Activated T-helper 1 cell treated with anti-CD3 and anti-CD28 coated beads, Interleukin-2, amount 50 U/mL, for 16 hours (primary cell): ENCODE results near the gene KCNJ10.
"Not testable (repeated sequence)": the region's sequence is repeated elsewhere in the genome, so short reads cannot be mapped to it uniquely, and the experiment has no call there.

Source experiments
- DNase-seq, 2 donors: peaks; one replicate each; pipeline ENCODE4 v3.0.0-alpha.2; 2020; ENCODE audit warnings: low read depth in 1 of 2, low spot score in 1 of 2

The KCNJ10 gene

DNA sequence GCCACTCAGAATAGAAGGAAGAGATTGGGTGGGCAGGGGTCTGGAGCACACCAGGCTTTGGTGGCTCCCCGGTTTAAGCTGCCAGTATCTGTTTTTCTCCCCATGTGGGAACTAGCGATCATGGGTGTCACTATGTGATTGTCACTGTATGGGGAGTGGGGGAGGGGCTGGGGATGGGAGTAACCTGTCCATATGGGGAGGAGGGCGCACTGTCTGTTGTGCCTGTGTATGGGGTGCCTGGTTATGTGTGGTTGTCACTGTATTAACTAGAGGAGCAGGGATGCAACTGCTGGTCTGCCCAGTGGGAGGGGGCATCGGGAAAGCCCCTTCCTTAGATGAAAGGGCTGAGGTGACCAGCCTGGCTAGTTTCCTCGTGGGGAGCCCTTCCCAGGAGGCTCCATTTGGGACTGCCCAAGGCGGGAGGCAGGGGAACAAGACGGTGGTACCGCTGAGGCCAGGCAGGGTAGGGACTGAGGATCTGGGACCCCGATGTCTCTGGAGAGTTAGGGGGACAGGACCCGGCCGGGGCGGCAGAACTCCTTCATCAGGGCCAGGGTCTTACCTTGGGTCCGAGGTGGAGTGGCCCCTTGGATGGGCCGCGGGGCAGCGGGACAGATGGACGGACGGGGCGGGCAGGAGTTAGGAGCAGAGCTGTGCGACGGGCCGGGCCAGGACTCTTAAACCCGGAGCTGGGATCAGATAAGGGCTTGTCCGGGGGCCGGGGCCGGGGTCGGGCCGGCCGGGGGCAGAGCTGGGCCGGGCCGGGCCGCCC, at the start of gene KCNJ10:
Gene KCNJ10, minus strand, starts transcription at position 701 of the 772 bp plus-strand sequence. CDS start 27,628 bp downstream, outside the sequence.
- DNase-seq, result no peak

DNA sequence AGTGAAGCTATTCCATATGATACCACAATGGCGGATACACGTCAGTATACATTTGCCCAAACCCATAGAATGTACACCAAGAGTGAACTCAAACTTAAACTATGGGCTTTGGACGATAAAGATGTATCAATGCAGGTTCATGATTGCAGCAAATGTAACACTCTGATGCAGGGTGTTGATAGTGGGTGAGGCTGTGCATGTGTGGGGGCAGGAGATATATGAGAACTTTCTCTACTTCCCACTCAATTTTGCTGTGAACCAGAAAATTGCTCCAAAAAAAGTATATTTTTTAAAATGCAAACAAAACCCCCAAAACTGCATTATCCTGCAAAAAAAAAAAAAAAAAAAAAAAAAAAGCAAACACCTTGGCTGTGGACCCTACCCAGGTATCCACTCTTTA, 49.0 kb upstream of the KCNJ10 start:
- DNase-seq, result no peak

- no peak for DNase-seq
Observed at GRCh38 chr1:160117709-160118183, 47.8 kb upstream of the KCNJ10 start.

DNA sequence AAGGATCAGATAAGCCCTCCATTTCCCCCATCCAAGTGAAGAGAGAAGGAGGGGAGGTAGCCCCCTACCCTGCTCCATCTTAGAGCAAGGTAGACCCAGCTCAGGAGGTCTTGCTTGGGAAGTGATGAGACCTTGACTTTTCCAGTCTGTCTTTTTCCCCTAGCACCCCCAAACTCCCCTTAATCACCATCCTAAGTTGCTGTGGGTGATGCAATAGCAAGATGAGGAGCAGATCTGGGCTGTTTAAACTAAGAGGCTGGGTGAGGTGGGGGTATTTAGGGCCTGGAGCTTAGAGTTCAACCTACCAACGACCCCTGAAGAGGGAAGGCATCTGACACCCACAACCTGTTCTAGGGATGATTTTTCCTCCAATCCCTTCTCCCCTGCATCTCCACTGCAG, 47.3 kb upstream of the KCNJ10 start:
- no peak for DNase-seq

GRCh38 chr1:160116283-160117147, 46.6 kb upstream of the KCNJ10 start:
- DNase-seq, result no peak

DNA sequence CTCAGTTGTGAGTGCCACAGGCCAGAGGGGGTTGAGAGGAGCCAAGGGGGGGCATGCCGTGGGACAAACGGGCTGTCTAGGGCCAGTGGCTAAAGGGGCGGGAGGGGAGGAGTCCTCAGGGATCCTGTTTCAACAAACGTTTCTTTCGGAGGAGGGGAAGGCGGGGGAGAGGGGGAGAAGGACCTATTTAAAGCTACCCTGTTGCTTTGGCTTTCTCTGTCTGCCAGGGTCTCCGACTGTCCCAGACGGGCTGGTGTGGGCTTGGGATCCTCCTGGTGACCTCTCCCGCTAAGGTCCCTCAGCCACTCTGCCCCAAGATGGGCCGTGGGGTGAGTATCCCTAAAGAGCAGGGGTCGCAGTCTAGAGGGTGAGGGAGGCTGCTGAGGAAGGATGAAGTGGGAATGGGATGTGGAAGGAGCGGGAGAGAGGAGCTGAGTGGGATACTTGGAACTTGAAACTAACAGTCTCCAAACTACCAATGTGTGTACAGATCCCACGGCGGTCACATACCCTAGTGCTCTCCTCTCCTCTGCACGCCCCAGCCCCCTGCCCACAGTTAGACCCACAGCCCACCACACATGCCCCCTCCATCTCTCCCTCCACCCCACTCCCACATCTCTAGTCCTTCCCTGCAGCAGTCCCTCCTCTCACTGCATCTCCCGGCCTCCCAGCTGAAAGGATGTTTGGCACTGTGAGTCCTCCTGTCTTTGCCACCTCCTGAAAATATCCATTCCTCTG, 45.8 kb upstream of the KCNJ10 start, which contains the start of gene ATP1A2:
Gene ATP1A2, plus strand, starts transcription at position 215 of the 738 bp plus-strand sequence. Its CDS starts 103 bp downstream, at position 318.
- DNase-seq, result no peak

- DNase-seq, result no peak
Observed at GRCh38 chr1:160114085-160114484, 44.1 kb upstream of the KCNJ10 start.

DNA sequence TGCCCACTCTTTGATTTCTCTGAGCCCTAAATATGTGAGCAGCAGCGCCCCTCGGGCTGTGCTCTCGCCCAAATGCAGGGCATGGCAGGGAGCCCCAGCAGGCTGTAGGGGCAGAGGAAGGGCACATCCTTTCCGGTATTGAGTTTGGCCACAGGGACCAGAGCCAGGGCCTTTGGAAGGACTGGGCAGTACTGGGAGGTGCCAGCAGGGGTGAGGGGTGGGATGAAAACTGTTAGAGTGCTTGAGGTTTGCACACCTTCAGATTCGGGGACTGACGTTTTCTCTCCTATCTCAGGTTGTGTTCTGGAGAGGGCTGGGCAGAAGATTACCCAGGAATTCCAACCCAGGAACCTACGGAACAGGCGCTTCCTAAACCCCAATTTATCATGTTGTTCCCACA, 43.4 kb upstream of the KCNJ10 start:
- DNase-seq, result no peak

GRCh38 chr1:160112357-160112756, 42.4 kb upstream of the KCNJ10 start:
- DNase-seq, result no peak

DNA sequence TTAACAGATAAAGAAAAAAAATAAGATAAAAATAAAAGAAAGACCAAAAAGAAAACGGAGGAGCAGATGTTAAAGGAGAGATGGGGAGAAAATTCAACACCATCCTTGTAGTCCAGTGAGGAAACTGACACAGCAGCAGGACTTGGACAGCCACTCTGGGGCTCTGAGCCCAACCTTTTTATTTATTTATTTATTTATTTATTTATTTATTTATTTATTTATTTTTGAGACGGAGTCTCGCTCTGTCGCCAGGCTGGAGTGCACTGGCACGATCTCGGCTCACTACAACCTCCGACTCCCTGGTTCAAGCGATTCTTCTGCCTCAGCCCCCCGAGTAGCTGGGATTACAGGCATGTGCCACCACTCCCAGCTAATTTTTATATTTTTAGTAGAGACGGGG, 41.5 kb upstream of the KCNJ10 start:
- not testable (repeated sequence) for DNase-seq

- no peak for DNase-seq
Observed at GRCh38 chr1:160109686-160110085, 39.7 kb upstream of the KCNJ10 start.

GRCh38 chr1:160108888-160109662, 39.1 kb upstream of the KCNJ10 start:
- no peak for DNase-seq

DNA sequence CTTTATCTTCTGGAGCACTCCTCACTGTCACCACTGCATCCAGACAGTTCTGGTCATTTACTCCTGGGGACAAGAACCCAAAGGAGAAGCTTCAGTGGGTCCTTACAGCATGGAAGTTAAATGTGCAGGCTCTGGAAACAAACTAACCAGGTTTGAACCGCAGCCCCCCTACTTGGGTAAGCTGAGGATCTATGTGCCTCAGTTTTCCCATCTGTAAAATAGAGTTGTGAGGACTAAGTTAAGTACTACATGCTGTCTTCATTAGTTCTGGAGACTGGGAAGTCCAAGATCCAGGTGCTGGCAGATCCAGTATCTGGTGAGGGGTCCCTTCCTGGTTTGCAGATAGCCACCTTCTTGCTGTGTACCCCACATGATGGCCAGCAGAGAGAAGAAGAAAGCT, 37.6 kb upstream of the KCNJ10 start:
- no peak for DNase-seq

DNA sequence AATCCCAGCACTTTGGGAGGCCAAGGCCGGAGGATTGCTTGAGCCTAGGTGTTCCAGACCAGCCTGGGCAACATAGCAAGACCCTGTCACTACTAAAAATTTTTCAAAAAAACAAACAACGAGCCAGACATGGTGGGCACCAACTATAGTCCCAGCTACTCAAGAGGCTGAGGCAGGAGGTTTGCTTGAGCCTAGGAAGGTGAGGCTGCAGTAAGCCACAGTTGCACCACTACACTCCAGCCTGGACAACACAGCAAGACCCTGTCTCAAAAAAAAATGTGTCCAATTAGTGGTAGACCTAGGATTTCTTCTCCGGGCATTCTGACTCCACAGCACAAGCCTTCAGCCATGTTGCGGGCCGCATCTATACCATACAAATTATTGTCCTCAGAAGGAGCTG, 35.2 kb upstream of the KCNJ10 start:
- DNase-seq, result no peak

GRCh38 chr1:160104486-160104885, 34.5 kb upstream of the KCNJ10 start:
- no peak for DNase-seq

- DNase-seq, result no peak
Observed at GRCh38 chr1:160103658-160104408, 33.9 kb upstream of the KCNJ10 start.

GRCh38 chr1:160101717-160102522, 32.0 kb upstream of the KCNJ10 start:
- DNase-seq, result no peak

GRCh38 chr1:160101037-160101716, 31.2 kb upstream of the KCNJ10 start:
- DNase-seq, result peak; percentile 28 to 45
